HCT116 (cell line): Measurements from ENCODE around the gene KLHDC7B. TPM values are rescaled to one million over a fixed set of nuclear protein-coding genes. Genes with fewer than 3 reads are reported as not detected.

Experiments used
- ATAC-seq: fragments of 200-7000 bp; cut with Tn5 transposase; 2 replicates; pipeline ENCODE4 v1.9.1; 2020; ENCODE audit warnings: mild to moderate bottlenecking, moderate library complexity
- BruUV-seq: library from RNA; stranded (reverse); fragments of 400-500 nt; replicated peaks from 2 replicates; lab custom pipeline; 2021; lab: Mats Ljungman, UMichigan
- CTCF ChIA-PET: fragments of 300-600 bp; sonication (Branson Sonifier 250); formaldehyde crosslinking; loops from one replicate; lab custom pipeline; 2021; ENCODE audit warnings: antibody characterized with exemption; lab: Charles Lee
- POLR2A ChIA-PET: fragments of 300-600, 350-600 bp; sonication (Branson Sonifier 250); formaldehyde crosslinking; loops from one replicate; lab custom pipeline; 2021; ENCODE audit warnings: antibody characterized with exemption; lab: Charles Lee
- RAD21 ChIA-PET, 2 experiments: fragments of 300-600 bp; sonication (Branson Sonifier 250); formaldehyde crosslinking; loops; one replicate each; lab custom pipeline; 2023; ENCODE audit warnings: low total read pairs in 2 of 2; ENCODE audit not compliant: uncharacterized antibody in 2 of 2, unreplicated experiment in 2 of 2, low non-redundant PET in 1 of 2; lab: Charles Lee
- DNase-seq: peaks from one replicate; pipeline ENCODE4 v3.0.0-alpha.2; 2010; ENCODE audit warnings: low read depth, low spot score
- H2AFZ ChIP-seq: fragments of 200-600 bp; shearing (Covaris generic), sonication (generic); 2 replicates; pipeline ENCODE4 v1.6.1; 2017; ENCODE audit warnings: low read depth, mixed run types, mixed read lengths, antibody characterized with exemption, low read length; ENCODE audit not compliant: poor library complexity, severe bottlenecking
- H3K27ac ChIP-seq: 2 replicates; pipeline ENCODE4 v1.5.1; 2012; ENCODE audit warnings: low read depth, low read length
- H3K27me3 ChIP-seq: fragments of 200-600 bp; sonication (generic); 2 replicates; pipeline ENCODE4 v1.6.1; 2016; ENCODE audit warnings: mixed run types, low read length, mixed read lengths; ENCODE audit not compliant: insufficient read depth
- H3K36me3 ChIP-seq, 2 experiments: fragments of 200-500 bp in 1 of 2; fragments of 200-600 bp in 1 of 2; sonication (Bioruptor generic) in 1 of 2; sonication (generic) in 1 of 2; 2 replicates each; pipeline versions ENCODE4 v1.5.1 to v1.6.1; 2014 to 2016; ENCODE audit warnings: low read length in 2 of 2, inconsistent platforms in 1 of 2, mixed read lengths in 1 of 2, mixed run types in 1 of 2; ENCODE audit not compliant: insufficient read depth in 2 of 2, control insufficient read depth in 1 of 2
- H3K4me1 ChIP-seq, 2 experiments: fragments of 200-600 bp in 1 of 2; sonication (generic) in 1 of 2; 2 replicates each; pipeline versions ENCODE4 v1.5.1 to v1.6.1; 2012 to 2017; ENCODE audit warnings: low read length in 2 of 2, inconsistent platforms in 1 of 2, mild to moderate bottlenecking in 1 of 2, mixed read lengths in 1 of 2, mixed run types in 1 of 2, moderate library complexity in 1 of 2; ENCODE audit not compliant: insufficient read depth in 2 of 2, control insufficient read depth in 1 of 2
- H3K4me2 ChIP-seq: fragments of 200-600 bp; sonication (generic); 2 replicates; pipeline ENCODE4 v1.6.1; 2017; ENCODE audit warnings: mixed run types, low read length, mixed read lengths
- H3K4me3 ChIP-seq, 2 experiments: fragments of 200-600 bp in 1 of 2; sonication (generic) in 1 of 2; replicated peaks in 1 of 2; 2 replicates each; pipeline ENCODE4 v1.5.1; 2011 to 2016; ENCODE audit warnings: low read length in 2 of 2, control low read depth in 1 of 2, low read depth in 1 of 2, mild to moderate bottlenecking in 1 of 2, mixed read lengths in 1 of 2, mixed run types in 1 of 2
- H3K79me2 ChIP-seq: fragments of 200-600 bp; sonication (generic); 2 replicates; pipeline ENCODE4 v1.6.1; 2017; ENCODE audit warnings: mild to moderate bottlenecking, mixed run types, low read length, moderate library complexity, mixed read lengths; ENCODE audit not compliant: insufficient read depth
- H3K9ac ChIP-seq: fragments of 200-600 bp; sonication (generic); 2 replicates; pipeline ENCODE4 v1.6.1; 2016; ENCODE audit warnings: low read length, mixed read lengths
- H3K9me2 ChIP-seq: fragments of 200-600 bp; sonication (generic), shearing (Covaris generic); 2 replicates; pipeline ENCODE4 v1.6.1; 2017; ENCODE audit warnings: mixed run types, mild to moderate bottlenecking, moderate library complexity; ENCODE audit not compliant: insufficient read depth
- H3K9me3 ChIP-seq, 2 experiments: fragments of 200-500 bp in 1 of 2; fragments of 200-600 bp in 1 of 2; sonication (Bioruptor generic) in 1 of 2; sonication (generic) in 1 of 2; 2 replicates each; pipeline ENCODE4 v1.6.1; 2014 to 2017; ENCODE audit warnings: low read length in 2 of 2, mixed read lengths in 2 of 2, inconsistent platforms in 1 of 2, low read depth in 1 of 2, mild to moderate bottlenecking in 1 of 2, mixed run types in 1 of 2, moderate library complexity in 1 of 2; ENCODE audit not compliant: control insufficient read depth in 1 of 2, insufficient read depth in 1 of 2
- H4K20me1 ChIP-seq: fragments of 200-600 bp; sonication (generic), shearing (Covaris generic); 2 replicates; pipeline ENCODE4 v1.6.1; 2017; ENCODE audit warnings: mixed run types, mild to moderate bottlenecking, moderate library complexity; ENCODE audit not compliant: insufficient read depth
- EGR1 ChIP-seq: IDR thresholded peaks from 2 replicates; pipeline ENCODE4 v1.6.1; 2012; ENCODE audit warnings: low read depth
- EZH2phosphoT487 ChIP-seq: fragments of 200-600 bp; IDR thresholded peaks from 2 replicates; pipeline ENCODE4 v1.6.1; 2018; ENCODE audit warnings: antibody characterized with exemption, borderline replicate concordance
- MAX ChIP-seq: IDR thresholded peaks from 2 replicates; pipeline ENCODE4 v1.6.1; 2012
- POLR2AphosphoS5 ChIP-seq: IDR thresholded peaks from 2 replicates; pipeline ENCODE4 v1.6.1; 2011; ENCODE audit warnings: mild to moderate bottlenecking, low read depth, low read length, moderate library complexity
- RAD21 ChIP-seq: IDR thresholded peaks from 2 replicates; pipeline ENCODE4 v1.6.1; 2012; ENCODE audit warnings: low read depth, mild to moderate bottlenecking
- REST ChIP-seq: IDR thresholded peaks from 2 replicates; pipeline ENCODE4 v1.6.1; 2012; ENCODE audit warnings: low read depth
- intact Hi-C: fragments of 100-400 bp; cut with micrococcal nuclease; formaldehyde crosslinking; loops from 2 replicates; pipeline ENCODE4 v1.10.0; 2022
- total RNA-seq: library from RNA; stranded (reverse); gene quantifications from one replicate; pipeline ENCODE4 v1.2.1, GENCODE V29; 2021; ENCODE audit not compliant: unreplicated experiment

The KLHDC7B gene
- total RNA-seq, 1 experiment from 2014 or later, result 0.69 TPM

GRCh38 chr22:50569041-50569459 lies 23.4 kb downstream of the KLHDC7B start:
- H3K27me3 ChIP-seq, result no peaks in the 10 kb centered on the region
- POLR2A ChIA-PET, result no interaction called here
- no peak for DNase-seq
- H3K79me2 ChIP-seq, result no peaks in the 10 kb centered on the region
- no peak overlapping the region for H3K4me3 ChIP-seq
- H3K9me3 ChIP-seq, result no peaks in the 10 kb centered on the region
- BruUV-seq, result no TSS peak
- RAD21 ChIA-PET, result no interaction called here
- H3K9me2 ChIP-seq, result no peaks in the 10 kb centered on the region
- no peak for ATAC-seq
- H3K4me1 ChIP-seq, result no peaks in the 10 kb centered on the region; a peak in 1 of 4 replicates
- H4K20me1 ChIP-seq, result no peaks in the 10 kb centered on the region
- intact Hi-C loops, result no loop called here
- H3K27ac ChIP-seq, result no peak overlapping the region
- H3K36me3 ChIP-seq, result peaks cover 0 to 5% of the 10 kb centered on the region in 2 experiments; a peak in 1 of 4 replicates
- TF ChIP-seq MAX (no peak), POLR2AphosphoS5 (no peak), EZH2phosphoT487 (no peak), EGR1 (no peak)
- no peak overlapping the region for H3K4me2 ChIP-seq
- CTCF ChIA-PET, result no interaction called here
- no peak overlapping the region for H3K9ac ChIP-seq
- no peak overlapping the region for H2AFZ ChIP-seq

GRCh38 chr22:50569896-50570535 lies 24.3 kb downstream of the KLHDC7B start:
- intact Hi-C loops, result no loop called here
- Histone ChIP-seq H3K27ac (no peak overlapping the region), H2AFZ (no peak overlapping the region), H4K20me1 (no peaks in the 10 kb centered on the region), H3K27me3 (no peaks in the 10 kb centered on the region), H3K9me2 (no peaks in the 10 kb centered on the region), H3K9me3 (no peaks in the 10 kb centered on the region), H3K9ac (no peak overlapping the region), H3K4me2 (no peak overlapping the region), H3K79me2 (no peaks in the 10 kb centered on the region), H3K36me3 (peaks cover 0 to 5% of the 10 kb centered on the region in 2 experiments; a peak in 1 of 4 replicates), H3K4me1 (no peaks in the 10 kb centered on the region), H3K4me3 (no peak overlapping the region)
- ChIA-PET CTCF (no interaction called here), RAD21 (no interaction called here), POLR2A (no interaction called here)
- ATAC-seq (no peak), DNase-seq (no peak)
- no TSS peak for BruUV-seq
- TF ChIP-seq RAD21 (no peak), REST (no peak)
